ENCODE data around the gene PDGFRA.

PDGFRA gene

GRCh38 chr4:54271464-54271863, 42.4 kb downstream of the PDGFRA start:
- Histone ChIP-seq H2AFZ (no peak overlapping the region), H3K36me3 (ENCODE audit: control insufficient read depth, insufficient read depth, low read length) (no peaks in the 10 kb centered on the region), H3K27me3 (ENCODE audit: control insufficient read depth, insufficient read depth, low read length) (no peaks in the 10 kb centered on the region)

GRCh38 chr4:54272051-54272450, 43.0 kb downstream of the PDGFRA start:
- Histone ChIP-seq H3K4me3 (ENCODE audit: low read depth, low read length) (no peak overlapping the region), H3K27me3 (ENCODE audit: control insufficient read depth, insufficient read depth, low read length) (no peaks in the 10 kb centered on the region), H3K79me2 (no peaks in the 10 kb centered on the region), H3K9me3 (ENCODE audit: control insufficient read depth, low read length) (no peaks in the 10 kb centered on the region), H3K4me1 (no peaks in the 10 kb centered on the region), H3K27ac (no peak overlapping the region), H3K4me2 (ENCODE audit: low read length) (no peak overlapping the region), H2AFZ (no peak overlapping the region), H3K9ac (no peak overlapping the region), H3K36me3 (ENCODE audit: control insufficient read depth, insufficient read depth, low read length) (no peaks in the 10 kb centered on the region)
- TF ChIP-seq CTCF (IDR thresholded peaks at IDR 0.05) = no peak

More at GRCh38 chr4:54271464-54271863, 42.4 kb downstream of the PDGFRA start:
- Histone ChIP-seq H3K4me3 (ENCODE audit: low read depth, low read length) (no peak overlapping the region), H3K27ac (no peak overlapping the region), H3K4me1 (no peaks in the 10 kb centered on the region), H3K9me3 (ENCODE audit: control insufficient read depth, low read length) (no peaks in the 10 kb centered on the region), H3K9ac (no peak overlapping the region), H3K79me2 (no peaks in the 10 kb centered on the region), H3K4me2 (ENCODE audit: low read length) (no peak overlapping the region)
- no peak for TF ChIP-seq CTCF (IDR thresholded peaks at IDR 0.05)

GRCh38 chr4:54274264-54274663, 45.2 kb downstream of the PDGFRA start:
- Histone ChIP-seq H3K27ac (no peak overlapping the region), H3K9me3 (ENCODE audit: control insufficient read depth, low read length) (no peaks in the 10 kb centered on the region), H3K27me3 (ENCODE audit: control insufficient read depth, insufficient read depth, low read length) (no peaks in the 10 kb centered on the region), H2AFZ (no peak overlapping the region), H3K4me3 (ENCODE audit: low read depth, low read length) (no peak overlapping the region), H3K4me2 (ENCODE audit: low read length) (no peak overlapping the region), H3K79me2 (no peaks in the 10 kb centered on the region), H3K36me3 (ENCODE audit: control insufficient read depth, insufficient read depth, low read length) (no peaks in the 10 kb centered on the region), H3K4me1 (no peaks in the 10 kb centered on the region), H3K9ac (no peak overlapping the region)
- TF ChIP-seq CTCF (IDR thresholded peaks at IDR 0.05) = no peak

GRCh38 chr4:54274795-54275665, 45.9 kb downstream of the PDGFRA start:
- no peaks in the 10 kb centered on the region for H3K9me3 ChIP-seq (ENCODE audit: control insufficient read depth, low read length)
- H3K4me1 ChIP-seq = no peaks in the 10 kb centered on the region
- no peak overlapping the region for H3K9ac ChIP-seq
- H2AFZ ChIP-seq = no peak overlapping the region
- no peak overlapping the region for H3K4me3 ChIP-seq (ENCODE audit: low read depth, low read length)
- TF ChIP-seq CTCF (IDR thresholded peaks at IDR 0.05) = no peak
- no peaks in the 10 kb centered on the region for H3K27me3 ChIP-seq (ENCODE audit: control insufficient read depth, insufficient read depth, low read length)
- H3K27ac ChIP-seq = no peak overlapping the region
- no peaks in the 10 kb centered on the region for H3K36me3 ChIP-seq (ENCODE audit: control insufficient read depth, insufficient read depth, low read length)
- H3K79me2 ChIP-seq = no peaks in the 10 kb centered on the region
- no peak overlapping the region for H3K4me2 ChIP-seq (ENCODE audit: low read length)

All from parathyroid adenoma (tissue), 2 donors.